HG02870 (cell line): ENCODE data around the gene LHPP.

Experiments
- ATAC-seq: cut with Tn5 transposase; IDR thresholded peaks from one replicate; pipeline ENCODE4 v1.9.1; 2021; ENCODE audit warnings: mild to moderate bottlenecking, moderate library complexity; ENCODE audit not compliant: unreplicated experiment

Gene LHPP

DNA sequence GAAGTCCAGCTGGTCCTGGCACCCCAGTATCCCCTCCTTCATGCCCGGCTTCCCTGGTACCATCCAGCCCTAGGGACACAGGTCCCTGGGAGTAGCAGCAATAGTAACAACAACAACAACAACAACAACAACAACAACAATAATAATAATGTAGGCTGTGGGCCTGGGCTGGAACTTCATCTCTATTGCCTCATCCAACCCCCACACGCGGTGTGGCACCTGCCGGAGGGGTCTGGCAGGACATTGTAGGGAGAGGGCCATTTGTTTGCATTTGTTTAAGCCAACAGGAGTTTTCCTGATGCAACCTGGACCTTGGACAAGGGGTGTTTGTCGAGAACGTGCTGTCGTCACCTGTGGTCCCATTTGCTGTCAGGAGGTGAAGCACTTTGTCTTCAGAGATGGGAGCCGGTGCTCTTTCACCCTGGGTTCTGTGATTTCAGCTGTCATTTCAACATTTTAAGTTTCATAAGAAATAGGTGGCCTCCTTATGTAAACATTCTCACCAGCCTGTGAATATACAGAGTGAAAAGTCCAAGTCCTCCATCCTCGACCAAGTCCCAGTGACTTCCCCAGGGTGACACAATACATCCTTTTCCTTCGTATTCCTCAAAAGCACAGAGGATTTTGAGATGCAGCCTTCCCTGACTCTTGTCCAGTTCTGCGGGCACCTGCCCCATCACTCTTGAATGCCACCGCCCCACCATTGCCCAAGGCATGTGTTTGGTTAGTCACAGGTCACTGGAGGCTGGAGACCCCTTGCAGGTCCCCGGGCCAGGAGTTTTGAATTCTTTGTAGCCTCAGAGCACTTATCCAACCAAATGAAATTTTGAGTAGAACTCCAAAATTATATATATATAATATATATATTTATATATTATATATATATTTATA, 9.2 kb downstream of the LHPP start:
- no peak for ATAC-seq

DNA sequence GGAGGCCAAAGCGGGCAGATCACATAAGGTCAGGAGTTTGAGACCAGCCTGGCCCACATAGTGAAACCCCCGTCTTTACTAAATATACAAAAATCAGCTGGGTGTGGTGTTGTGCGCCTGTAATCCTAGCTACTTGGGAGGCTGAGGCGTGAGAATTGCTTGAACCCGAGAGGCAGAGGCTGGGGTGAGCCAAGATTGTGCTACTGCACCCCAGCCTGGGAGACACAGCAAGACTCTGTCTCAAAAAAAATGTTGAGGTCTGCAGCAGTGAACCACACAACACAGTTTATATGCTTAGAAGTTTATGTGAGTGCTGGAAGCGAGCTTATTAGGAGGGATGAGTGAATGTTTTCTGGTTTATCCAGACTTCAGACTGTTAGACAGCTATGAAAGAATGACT, 10.4 kb downstream of the LHPP start:
- ATAC-seq: no peak

DNA sequence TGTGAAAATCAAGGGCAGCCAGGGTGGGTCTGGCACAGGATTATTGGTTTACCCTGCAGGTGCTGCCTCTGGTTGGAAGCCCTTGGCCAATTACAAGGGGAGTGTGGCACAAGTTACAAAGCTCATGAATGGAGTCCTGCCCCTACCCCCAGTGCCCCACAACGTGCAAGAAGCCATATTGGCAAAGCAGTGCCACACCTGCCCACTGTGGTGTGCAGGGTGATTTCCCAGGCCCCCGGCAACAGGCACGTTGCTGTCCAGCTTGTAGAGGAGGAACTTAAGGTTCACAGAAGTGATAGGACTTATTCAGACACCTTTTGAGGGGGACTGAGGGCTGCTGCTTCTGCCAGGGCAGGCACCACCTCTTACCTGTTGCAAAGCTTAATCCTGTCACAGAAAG, 11.4 kb downstream of the LHPP start:
- ATAC-seq: no peak

DNA sequence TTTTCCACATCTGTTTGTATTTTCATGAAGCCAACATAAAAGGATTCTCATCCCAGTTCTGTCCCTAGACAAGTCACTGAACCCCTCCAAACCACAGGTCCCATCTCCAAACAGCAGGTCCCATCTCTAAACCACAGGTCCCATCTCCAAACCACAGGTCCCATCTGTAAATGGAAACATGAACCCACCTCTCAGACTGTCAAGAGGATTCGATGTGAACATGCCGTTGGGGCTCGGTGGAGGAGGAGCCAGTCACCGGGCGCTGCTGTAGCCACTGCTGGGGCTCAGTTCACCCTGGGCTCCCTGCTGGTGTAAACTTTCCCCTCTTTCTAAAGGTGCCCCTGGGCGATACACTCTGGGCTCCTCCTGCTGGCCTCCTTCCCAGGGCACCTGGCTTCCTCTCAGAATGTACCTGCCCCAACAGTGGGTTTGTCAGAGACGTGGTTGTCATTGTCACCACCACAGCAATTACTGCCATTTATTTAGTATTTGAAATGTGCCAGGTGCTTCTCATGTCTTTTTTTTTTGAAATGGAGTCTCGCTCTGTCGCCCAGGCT, 13.0 kb downstream of the LHPP start:
- ATAC-seq: no peak

DNA sequence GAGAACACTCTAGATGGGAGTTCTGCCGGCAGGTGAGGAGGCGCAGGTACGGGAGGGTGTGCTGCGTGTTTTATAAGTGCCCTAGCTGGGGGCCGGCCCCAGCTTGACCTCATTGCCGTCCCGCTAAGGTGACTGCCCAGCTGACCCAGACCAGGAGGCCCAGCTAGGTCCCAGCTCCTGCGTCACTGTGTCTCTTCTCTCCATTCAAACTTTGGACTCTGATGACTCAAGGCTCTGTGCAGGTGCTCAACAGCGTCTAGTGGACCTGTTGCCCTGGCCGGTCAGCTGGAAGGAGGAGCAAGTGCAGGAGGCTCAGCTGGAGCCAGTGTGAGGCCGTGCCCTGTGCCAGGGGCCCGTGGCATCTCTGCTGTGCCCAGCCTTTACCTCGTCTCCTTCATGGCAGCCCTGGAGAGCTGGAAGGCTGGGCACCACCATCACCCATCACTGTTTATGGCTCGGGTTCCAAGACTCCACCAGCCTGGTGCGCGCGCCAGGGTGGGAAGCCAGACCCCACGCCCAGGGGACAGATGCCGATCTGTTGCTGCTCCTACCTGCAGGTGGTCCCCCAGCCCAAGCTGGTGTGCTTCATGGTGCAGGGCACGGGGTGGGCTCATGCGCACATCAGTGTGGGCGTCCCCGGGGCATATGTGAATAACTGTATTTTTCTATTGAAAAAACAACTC, 14.6 kb downstream of the LHPP start:
- ATAC-seq: no peak

DNA sequence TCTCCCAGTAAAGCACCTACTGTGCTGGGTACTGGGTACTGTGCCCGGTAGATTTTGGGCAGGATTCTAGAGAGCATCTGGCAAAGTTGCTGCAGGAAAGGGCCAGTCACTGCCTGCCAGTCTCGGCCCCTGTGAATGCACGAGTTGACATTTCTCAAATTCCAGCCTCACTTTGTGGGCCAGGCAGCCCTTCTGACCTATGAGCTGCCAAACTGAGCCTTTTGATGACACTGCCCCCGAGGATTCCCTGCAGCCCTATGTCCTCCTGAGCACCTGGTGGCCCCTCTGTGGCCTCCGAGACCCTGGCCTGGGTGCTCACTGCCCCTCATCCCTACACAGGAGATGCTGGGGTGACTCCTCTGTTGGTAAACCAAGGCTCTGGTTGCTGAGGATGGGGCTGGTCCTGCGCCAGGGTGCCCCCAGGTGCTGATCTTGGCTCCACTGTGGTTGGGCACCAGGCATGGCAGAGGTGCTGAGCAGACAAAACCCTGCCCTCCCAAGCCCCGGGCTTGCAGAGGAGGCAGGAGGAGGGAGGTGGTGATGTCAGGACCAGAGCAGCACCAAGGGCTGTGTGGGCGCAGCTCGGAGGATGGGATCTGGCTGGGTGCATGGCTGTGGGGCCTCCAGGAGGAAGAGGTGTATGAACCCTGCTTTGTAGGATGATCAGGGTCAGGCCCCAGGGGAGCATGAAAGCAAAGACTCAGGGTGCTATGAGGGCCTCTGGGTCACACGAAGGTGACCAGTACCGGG, 16.2 kb downstream of the LHPP start:
- ATAC-seq: no peak

DNA sequence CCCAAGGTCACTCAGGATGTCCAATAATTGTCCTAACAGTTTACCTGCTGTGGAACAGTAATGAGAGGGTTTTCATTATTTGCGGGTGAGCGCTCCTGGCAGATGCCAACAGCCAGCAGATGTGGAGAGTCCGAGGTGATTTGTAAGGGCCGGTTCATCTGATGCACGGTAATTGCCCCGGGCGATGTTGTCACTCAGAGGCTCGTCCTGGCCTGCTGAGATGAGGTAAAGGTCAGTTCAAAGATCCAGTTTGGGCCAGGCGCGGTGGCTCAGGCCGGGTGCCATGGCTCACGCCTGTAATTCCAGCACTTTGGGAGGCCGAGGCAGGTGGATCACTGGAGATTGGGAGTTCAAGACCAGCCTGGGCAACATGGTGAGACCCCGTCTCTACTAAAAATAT, 16.9 kb downstream of the LHPP start:
- ATAC-seq: no peak

DNA sequence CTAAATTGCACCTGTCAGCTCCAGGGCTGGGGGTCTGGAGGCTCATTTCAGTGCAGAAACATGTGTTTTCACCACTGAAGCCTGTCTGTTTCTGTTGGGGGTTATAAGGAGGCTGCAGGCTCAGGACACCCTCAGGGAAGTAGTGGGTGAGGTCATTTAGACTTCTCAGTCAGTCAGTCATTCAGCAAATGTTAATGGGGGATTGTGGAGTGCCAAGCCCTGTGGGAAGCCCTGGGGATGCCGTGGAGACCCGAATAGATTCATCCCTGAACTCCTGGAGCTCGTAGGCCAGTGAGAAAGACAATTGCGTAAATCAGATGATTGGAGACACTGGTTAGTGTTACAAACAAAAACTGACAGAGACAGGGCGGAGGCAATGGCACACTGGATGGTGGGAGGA, 19.2 kb downstream of the LHPP start:
- ATAC-seq: no peak

DNA sequence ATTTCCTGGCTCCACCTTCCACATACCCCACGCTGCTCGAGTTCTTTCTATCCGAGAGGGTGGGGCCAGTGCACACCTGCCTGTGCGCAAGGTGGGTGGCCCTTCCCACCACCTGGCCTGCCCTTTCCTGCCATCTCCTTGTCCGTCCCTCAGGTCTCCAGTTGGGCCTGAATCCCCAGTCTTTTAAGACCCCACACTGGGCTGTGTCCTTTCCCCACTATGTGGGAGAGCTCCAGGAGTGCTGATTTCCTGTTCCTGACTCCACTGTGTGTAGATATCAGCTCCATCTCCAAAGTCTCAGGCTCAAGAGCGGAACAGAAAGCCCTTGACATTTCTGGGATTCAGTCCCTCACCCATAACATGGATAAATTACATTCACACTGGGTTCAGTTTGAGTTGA, 20.1 kb downstream of the LHPP start:
- no peak for ATAC-seq

DNA sequence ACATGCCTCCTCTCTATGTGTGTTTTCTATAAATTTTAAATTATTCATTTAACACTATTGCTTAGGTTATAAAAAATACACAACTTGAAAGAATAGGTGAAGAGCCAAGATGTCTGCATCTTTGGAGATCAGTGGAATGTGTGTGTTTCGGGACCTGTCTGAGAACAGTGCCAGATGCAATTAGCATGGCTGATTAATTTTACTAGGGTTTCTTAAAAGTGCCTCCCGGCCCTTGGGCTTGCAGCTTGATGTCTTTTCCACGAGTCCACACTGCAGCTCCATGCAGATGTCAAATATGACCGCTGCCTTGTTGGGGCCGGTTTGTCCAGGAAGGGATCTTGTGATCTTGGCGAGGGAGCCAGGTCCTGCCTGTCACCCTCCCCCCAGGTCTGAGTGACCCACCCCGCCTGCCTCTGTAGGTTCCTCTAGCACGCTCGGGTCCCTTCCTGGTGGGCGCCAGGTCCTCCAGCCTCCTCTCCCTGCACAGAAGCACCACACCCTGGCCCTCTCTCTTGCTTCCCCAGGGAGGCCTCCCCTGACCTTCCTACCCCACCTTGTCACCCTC, 20.7 kb downstream of the LHPP start:
- ATAC-seq: no peak

DNA sequence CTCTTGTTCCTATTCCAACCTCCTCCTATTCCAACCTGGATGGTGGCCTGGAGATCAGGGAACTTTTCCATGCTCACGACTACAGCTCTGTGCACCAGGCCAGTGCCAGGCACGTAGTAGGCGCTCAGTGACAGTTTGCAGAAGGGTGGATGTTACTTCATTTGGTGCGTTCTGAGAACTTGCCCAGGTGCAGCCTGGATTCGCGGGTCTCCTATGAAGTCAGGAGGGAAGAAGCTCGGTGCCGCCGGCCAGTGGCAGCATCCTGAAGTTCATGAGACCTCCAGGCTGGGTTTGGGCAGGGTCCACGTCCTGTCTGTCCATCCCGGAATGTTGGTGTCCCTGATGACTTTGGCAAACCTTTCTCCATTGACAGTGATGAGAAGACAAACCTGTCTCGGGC, 21.3 kb downstream of the LHPP start:
- ATAC-seq: no peak

DNA sequence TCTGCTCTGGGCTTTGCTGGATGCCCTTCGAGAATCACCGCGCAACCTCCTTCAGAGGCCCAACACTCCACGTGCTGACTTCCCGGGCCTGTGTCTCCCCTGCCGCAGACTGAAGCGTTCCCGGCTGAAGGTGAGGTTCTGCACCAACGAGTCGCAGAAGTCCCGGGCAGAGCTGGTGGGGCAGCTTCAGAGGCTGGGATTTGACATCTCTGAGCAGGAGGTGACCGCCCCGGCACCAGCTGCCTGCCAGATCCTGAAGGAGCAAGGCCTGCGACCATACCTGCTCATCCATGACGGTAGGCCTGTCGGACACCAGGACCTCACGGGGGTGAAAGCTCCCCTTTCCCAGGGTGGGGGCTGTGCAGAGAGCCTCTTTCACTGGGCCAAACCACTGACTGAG, 22.4 kb downstream of the LHPP start:
- ATAC-seq: no peak

DNA sequence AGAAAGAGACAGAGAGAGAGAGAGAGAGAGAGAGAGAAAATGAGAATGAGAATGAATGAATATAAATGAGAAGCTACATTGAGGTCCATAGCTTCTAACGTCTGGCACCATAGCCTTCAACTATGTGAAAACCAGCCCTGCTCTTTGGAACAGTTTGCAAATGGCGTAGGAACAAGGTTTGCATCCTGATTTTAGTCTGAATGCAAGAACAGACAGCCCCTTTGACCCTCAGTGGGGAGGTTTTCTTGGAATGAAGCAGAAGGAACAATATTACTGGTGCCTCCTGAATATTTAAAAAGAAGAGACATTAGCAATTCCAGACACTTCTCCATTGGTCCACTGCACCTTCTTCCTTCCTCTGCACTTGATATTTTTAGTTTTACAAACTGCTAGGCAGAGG, 23.0 kb downstream of the LHPP start:
- no peak for ATAC-seq

DNA sequence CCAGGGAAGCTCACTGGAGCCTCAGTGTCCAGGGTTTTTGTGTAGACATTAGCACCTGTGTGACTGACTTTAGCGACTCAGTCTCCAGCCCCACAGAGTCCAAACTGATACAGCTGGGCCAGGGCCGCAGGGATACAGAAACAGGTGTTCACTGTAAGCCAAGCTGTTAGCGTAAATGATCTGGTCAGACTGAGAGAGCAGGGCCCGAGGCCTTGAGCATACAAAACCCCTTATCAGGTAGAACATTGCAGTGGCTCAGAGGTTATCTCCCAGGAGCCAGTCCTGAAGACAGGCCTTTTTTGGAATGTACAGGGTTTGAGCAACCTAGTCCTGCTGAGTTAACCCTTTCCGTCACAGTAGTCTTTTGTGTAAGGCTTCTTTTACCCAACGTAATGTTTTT, 25.0 kb downstream of the LHPP start:
- ATAC-seq: no peak

DNA sequence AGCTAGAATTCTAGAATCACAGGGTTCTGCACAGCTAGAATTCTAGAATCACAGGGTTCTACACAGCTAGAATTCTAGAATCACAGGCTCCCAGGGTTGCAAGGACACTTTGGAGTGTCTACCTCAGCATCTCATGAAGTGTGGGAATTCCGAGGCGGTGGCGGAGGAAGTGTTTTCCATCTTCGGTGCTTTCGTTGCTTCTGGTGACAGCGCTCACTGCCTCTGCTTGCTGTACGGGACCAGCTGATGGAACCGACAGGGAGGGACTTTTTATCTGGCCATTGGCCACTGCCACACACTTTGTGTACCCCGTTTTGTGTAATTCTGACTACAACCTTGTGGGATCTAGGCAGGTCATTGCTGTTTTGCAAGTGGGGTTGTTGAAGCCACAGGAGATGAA, 29.5 kb downstream of the LHPP start:
- ATAC-seq: no peak

DNA sequence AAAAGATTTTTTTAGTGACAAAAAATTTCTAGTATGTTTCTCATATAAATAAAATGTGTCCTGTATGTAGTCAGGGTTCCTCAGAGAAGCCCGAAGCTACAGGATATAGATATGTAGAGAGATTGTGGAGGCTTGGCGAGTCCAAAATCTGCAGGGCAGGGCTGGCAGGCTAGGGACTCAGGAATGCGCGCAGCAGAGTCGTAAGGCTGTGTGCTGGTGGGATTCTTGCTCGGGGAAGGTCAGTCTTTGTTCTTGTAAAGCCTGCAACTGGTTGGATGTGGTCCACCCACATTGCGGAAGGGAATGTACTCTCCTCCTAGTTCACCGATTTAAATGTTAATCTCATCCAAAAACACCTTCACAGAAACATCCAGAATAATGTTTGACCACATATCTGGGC, 30.6 kb downstream of the LHPP start:
- ATAC-seq: no peak

DNA sequence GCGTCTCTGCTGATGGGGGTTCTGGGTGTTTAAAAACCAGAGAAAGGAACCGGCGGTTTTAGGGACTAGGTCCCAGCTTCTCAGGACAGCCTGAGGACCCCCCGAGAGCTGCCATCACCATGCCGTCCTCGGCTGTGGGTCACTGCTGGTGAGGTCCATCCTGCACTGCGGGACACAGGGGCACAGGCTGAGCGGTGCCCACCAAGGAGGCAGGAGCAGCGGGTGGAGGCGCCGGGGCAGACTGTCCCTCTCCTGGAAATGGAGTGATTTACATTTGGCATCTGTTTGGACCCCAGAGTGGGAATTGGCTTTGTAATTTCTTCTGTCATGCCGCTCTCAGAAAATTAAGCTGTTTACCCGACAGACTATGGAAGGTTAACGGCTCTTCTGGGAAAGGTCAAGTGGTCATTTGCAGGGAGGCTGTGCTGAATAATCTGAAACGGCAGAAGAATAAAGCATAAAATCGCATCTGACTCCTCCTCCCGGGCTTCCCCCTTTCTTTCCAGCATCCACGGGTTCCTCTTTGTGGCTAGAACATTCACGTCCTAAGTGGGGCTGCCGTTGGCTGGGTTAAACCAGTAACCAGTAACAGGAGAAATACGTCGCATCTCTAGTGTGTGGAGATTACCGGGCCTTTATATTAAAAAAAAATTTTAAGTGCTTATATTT, 31.7 kb downstream of the LHPP start:
- ATAC-seq: no peak

DNA sequence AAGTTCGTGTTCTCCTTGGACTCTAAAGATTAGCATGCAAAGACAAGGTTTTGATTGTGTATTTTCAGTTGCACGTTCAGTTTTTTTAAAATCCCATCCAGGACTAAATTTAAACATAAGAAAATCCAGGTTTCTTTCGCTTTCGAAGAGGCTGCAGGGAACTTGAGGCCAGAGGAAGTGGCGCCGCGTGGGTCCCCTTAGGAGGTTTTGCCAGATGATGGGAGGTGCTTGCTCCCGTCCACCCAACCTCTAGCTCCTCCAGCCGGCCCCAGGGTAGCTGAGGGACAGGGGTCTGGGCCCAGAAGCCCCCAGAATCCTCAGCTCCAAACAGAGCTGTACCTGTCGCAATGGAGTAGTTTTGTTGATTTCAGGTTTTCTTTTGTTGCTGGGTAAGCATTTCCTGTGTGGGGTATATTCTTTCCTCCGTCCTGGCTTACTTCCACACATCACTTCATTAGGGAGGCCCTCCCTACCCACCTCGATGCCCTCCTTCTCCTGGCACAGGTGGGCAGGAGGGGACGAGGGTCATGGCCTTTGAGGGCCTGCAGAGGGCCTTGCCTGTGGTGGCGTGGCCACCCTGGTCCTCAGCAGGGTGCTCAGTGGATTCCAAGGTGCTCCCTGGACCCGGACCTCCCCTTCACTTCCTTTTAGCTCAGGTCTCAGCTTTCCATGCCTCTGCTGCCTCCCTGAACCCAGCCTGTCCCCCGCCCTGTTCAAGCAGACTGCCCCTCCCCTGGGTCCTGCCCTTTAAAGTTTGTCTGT, 32.6 kb downstream of the LHPP start:
- ATAC-seq: no peak

DNA sequence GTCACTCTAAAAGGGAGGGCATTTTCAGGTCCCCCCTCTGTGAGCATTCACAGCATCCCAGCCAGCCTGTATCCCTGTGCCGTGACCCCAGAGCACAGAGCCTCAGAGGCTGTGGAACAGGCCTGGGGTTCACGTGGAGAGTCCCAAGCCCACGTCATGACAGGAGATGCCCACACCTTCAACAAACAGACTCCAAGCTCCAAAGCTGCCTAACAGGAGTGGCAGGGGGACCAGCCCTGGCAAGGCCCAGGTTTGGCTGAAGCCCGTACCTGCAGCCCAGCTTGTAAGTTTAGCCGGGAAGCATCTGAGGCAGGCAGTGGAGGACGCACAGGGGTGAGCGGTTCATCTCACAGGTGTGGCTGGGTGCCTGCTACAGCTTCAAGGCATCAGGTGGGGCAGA, 33.5 kb downstream of the LHPP start:
- ATAC-seq: no peak

DNA sequence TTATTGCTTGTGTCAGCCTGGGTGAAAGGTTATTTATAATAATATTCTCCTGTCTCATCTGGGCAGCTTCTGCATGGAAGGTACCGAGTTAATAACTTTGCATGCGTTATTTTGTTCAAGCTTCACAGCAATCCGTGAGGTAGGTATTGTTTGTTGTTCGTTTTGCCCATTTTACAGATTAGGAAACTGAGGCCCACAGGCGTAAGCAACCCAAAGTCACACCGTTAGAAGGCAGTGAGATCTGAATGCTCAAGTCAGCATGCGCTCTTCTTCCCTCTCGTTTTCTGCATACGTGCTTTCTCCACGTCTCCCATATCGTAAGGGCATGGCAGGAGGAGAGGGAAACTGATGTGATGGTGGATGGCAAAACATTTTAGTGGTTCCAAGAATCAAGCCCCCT, 34.1 kb downstream of the LHPP start:
- ATAC-seq: no peak
